Activated gamma-delta T cell (primary cell): Measurements from ENCODE around the gene FAM107B.
"Not testable (repeated sequence)": the region's sequence is repeated elsewhere in the genome, so short reads cannot be mapped to it uniquely, and the experiment has no call there.

Experiments used
- DNase-seq: peaks from one replicate; lab custom pipeline; 2025; lab: John Stamatoyannopoulos, UW

FAM107B gene

DNA sequence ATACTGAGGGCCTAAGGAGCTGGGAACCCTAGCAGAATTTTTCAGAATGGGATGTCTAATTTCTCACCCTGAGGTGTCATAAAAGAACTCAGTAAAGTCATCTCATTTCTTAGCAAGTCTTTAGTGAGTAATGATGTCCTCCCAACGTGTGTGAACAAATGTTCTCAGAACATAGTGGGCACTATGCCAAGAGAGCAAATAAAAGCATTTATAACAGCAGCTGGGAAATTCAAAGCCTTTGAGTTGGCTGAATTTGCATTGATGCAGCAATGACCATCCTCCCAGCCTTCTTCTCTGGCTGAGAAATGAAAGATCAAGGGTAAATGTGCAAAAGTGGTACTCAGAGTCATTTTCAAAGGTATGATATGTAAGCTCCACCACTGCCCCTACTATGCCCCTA, 109.4 kb downstream of the FAM107B start:
- no peak for DNase-seq

DNA sequence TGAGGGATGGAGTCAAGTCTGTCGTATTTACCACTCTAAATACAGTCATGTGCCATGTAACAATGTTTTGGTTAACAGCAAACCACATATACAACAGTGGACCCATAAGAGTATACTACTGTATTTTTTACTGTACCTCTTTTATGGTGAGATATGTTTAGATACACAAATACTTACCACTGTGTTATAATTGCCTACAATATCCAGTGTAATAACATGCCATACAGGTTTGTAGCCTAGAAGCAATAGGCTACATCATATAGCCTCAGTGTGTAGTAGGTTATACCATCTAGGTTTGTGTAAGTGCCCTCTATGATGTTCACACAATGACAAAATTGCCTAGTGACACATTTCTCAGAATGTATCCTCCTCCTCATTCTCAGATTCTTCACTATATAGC, 110.4 kb downstream of the FAM107B start:
- DNase-seq, result no peak

- no peak for DNase-seq
Observed at GRCh38 chr10:14661818-14662217, 112.9 kb downstream of the FAM107B start.

DNA sequence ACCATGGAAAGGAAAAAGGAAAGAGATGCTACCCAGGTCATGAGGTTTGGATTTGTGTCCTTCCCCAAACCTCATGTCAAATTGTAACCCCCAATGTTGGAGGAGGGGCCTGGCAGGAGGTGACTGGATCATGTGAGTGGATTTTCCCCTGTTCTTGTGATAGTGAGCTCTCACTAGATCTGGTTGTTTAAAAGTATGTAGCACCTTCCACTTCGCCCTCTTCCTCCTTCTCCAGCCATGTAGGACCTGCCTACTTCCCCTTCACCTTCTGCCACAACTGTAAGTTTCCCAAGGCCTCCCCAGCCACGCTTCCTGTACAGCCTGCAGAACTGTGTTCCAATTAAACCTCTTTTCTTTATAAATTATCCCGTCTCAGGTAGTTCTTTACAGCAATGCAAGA, 113.9 kb downstream of the FAM107B start:
- no peak for DNase-seq

DNA sequence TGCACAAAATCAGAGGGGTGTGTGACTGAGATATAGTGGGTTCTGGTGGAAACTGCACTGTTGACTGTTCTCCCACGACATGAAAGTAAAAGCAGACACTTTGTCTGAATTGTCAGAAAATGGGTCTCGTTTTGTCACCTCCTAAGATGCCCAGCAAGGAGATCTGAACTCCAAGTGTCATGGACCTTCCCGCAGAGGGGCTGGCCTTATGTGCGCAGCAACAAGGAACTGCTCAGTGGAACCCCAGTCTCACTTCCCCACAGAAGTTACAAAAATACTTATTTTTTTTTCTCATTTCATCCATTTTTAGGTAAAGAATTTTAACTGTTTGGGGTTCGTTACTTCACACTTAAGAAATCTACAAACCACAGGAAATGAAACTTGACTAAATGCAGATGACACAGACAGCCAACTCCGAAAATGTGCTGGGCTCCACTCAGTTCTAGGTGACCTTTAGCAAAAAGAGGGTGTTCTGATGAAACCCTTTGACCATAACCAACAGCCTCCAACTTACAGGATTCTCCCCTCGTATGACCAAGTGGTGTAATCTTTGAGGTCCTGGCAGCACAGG, 115.0 kb downstream of the FAM107B start:
- no peak for DNase-seq

GRCh38 chr10:14659137-14659536, 115.6 kb downstream of the FAM107B start:
- DNase-seq, result not testable (repeated sequence)

DNA sequence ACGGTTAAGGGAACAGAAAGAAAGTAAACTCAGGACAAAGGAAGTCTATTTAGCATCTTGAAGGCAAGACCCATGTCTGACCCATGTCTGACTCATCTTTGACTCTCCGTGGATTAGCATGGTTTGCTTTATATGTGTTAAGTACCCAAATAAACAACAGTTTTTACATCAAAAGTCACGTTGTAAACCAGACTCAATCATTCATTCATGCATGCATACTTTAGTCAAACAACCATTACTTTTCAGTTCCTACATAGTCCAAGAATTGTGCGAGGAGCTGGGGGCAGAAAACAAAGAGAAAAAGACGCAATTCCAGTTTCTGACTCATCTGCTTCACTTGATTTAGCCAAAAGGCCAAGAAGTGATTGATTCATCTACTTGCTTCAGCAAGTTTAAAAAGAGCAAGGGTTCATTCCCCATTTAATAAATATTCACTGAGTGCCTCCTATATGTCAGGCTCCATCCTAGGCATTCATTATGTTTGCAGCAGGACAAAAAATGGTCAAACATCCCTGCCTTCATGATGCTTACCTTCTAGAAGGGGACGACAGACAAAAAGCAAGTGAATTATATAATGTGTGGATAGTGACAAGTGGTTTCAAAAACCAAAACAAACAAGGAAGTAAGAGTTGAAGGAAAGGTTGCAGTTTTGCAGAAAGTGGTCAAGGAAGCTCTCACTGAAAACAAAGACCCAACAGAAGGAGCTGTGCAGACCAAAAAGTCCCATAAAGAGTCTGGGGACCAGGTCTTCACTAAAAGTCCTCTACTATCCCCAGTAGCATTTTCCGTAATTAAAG, 116.2 kb downstream of the FAM107B start:
- DNase-seq, result no peak

DNA sequence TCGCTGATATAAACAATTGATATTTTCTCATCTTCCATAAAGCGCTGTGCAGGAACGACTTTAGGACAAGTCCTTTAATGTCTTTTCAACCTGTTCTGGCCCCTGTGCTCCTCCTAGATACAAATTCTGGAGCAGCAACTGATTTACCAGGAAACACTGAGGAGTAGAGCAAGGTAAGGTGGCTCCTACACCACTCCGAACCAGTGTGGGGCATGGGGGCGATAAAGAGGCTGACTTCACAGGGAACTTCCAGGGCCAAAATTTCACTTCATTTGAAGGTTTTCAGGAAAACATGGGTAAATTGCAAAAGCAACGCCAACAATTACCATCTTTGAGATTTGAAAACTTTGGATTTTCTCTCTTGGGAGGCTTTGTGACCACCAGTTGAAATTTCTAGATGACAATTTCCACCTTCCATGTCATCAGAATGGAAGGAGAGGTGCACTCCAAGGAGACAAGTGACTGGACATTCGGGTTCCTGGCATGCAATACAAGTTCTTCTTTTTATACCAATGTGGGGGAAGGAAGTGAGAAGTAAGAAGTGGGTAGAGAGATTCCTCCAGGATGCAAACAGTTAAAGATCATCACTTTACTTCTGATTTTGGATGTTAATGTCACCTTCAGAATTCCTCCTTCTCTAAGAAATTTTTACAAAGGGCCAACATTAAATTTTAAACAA, 118.5 kb downstream of the FAM107B start:
- no peak for DNase-seq

- no peak for DNase-seq
Observed at GRCh38 chr10:14654821-14655382, 119.8 kb downstream of the FAM107B start.

- no peak for DNase-seq
Observed at GRCh38 chr10:14653271-14654161, 121.2 kb downstream of the FAM107B start.

DNA sequence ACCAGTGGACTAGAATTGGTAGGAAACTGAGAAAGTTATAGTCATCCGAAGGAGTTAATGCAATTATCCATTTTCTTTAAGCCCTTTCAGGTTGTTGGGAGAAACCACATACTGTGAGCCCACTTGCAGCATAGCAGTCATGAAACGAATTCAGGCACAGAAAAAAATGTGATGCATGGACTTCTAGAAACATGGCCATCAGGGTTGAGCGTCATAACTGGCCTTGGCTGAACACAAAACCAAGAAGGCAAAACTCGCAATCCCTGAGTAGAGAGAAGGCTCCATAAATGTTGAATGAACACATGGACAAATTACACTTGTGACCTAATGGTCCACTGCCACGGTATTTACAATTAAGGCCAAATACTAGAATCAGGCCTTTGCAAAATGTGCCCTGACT, 121.9 kb downstream of the FAM107B start:
- no peak for DNase-seq

- DNase-seq, result no peak
Observed at GRCh38 chr10:14652067-14652466, 122.6 kb downstream of the FAM107B start.

DNA sequence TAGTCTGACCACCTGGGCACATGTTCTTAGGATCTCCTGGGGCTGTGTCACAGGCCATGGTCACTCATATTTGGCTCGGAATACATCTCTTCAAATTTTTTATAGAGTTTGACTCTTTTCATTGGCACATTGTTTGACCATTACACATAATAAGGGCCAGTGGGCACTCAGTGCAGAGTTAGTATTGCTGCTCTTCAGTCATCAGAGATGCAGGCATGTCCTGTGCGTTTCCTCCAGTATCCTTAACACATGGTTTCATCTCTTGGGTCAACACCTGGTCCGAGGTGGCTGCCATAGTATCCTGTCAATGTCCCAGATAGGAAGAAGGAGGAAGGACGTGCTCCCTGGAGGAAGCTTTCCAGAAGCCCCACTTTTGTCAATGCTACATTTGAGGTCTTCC, 125.0 kb downstream of the FAM107B start:
- no peak for DNase-seq

GRCh38 chr10:14648946-14649345, 125.8 kb downstream of the FAM107B start:
- DNase-seq, result no peak

- no peak for DNase-seq
Observed at GRCh38 chr10:14648005-14648765, 126.5 kb downstream of the FAM107B start.

DNA sequence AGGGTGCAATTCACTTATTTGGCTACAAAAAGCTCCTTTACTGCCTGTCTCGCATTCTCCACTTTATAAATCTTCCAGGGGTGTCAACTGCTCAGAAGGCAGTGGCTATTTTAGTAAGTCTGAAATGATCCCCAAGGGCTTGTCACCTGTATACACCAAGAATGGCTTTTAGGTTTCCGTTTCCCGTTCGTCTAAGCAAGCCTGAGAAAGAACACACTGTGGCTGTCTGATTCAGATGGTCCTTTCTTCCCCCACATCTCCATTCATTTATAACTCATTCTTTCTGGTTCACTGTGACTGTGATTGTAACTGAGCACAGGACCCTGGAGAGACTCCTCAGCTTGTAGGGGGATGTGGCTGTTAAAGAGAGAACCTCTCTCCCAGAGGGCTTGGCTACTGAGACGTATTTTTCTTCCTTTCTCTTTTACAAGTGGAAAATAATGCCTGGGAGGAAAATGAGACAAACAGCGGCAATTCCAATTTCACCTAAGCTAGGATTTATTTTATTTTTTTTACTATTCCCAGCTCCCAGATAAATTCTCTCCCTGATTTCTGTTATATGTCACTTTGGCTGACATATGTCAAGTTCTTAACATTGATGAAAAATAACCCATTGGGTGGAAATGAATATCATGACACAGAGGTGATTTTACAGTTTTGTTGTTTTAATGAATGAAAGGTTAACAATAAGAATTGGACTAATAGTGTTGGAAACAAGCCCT, 129.3 kb downstream of the FAM107B start:
- no peak for DNase-seq

DNA sequence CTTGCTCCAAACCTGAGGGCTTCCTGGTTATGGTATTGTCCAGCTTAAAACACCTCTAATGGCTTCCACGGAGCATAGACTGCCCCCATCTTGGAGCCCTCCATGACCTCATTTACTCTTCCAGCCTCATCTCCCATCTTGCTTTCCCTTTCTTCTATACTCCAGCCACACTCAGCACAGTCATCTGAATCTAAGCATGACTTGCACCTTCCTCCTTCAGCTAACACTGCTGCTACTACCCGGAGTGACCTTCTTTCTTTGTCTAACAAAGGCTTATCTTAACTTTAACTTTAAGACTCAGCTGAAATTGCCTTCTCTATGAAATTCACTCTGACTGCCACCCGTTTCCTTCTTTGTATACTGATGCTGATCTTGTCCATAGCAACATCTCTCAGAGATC, 135.1 kb downstream of the FAM107B start:
- DNase-seq, result no peak

GRCh38 chr10:14635043-14635710, 139.5 kb downstream of the FAM107B start:
- DNase-seq, result no peak

GRCh38 chr10:14634572-14634971, 140.1 kb downstream of the FAM107B start:
- not testable (repeated sequence) for DNase-seq
